Measurements from ENCODE around the gene RIC8A.
"Not testable (repeated sequence)": the region's sequence is repeated elsewhere in the genome, so short reads cannot be mapped to it uniquely, and the experiment has no call there.

RIC8A gene

GRCh38 chr11:220641-221215, 13.2 kb downstream of the RIC8A start:
- not testable (repeated sequence) for DNase-seq (ENCODE audit: low spot score)

DNA sequence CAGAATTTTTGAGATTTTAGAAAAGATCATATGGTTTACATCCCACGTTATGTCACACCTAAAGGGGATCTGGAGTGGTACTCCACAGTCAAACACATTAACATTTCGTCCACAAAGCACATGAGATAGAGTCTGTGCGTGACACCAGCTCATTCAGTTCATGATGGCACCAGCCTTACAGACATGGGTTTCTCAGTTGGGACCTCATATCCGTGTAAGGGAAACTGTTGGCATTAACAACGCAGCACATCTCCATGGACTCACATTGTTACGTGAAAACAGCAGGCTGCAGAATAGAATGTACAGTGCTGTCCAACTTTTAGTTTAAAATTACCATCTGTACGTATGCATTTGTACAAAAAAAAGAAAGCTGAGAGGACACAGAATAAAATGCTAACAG, 14.0 kb downstream of the RIC8A start:
- DNase-seq (ENCODE audit: low spot score), result no peak

GRCh38 chr11:221998-222789, 14.7 kb downstream of the RIC8A start:
- no peak for DNase-seq (ENCODE audit: low spot score)

DNA sequence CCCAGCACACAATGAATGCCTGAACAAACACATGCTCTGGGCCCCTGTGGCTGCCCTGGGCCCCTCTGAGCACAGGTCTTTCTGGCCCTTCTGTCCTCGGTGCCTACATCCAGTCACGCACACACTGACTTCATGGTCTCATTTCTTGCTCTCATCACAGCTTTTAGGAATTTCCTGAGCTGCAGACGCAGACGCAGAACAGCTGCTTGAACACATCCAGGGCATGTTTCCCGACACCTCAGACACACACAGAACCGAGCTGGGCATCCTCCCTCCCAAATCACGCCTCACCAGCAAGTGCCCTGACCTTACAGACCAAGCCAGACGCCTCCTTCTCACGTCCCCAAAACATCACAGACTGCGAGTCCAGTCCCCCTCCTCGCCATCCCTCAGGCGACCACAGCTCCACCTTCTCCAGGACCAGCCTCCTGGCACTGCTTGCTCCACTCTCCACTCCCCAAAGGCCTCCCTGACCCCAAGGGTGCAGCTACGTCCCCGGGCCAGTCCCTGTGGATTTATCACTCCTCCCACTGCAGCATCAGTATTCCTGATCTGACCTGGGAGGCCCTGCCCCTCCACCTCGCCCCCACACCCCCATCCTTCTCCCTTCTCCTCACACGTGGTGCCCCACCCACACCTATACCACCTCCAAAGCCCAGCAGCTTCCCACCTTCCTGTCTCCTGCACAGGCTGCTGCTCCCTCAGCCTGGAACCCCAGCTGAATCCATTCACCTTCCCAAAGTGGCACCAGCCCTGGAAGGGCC, 15.7 kb downstream of the RIC8A start:
- no peak for DNase-seq (ENCODE audit: low spot score)

DNA sequence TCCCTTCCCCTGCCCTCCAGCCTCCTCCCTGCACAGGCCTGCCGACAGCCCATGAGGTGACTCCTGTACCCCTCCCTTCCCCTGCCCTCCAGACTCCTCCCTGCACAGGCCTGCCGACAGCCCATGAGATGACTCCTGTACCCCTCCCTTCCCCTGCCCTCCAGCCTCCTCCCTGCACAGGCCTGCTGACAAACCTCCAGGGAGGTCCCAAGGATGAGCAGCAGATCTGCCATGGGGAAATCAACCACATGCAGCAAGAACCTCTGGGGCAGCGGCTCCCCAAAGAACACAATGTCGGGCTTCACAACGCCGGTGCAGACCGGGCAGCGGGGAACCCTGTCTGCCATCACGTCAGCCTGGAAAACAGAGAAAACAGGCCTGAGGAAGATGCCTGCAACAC, 16.4 kb downstream of the RIC8A start:
- DNase-seq (ENCODE audit: low spot score), result no peak

DNA sequence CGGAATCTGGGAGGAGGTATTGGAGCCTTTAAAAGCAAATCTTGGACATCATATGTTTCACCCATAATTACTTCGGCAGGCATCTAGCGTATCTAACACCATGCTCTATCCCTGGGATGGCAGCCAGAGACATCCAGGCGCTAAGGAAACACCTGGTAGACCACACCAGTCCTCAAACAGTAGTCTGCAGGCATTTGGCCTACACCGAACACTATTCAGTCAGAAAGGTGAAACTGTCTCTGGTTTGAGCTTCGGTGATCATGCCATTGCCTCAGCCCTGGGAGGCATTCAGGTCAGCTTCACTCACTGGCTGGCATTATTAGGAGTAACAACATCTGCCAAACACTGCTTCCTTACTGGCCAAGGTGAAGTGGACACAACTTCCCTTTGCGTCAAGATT, 16.9 kb downstream of the RIC8A start:
- no peak for DNase-seq (ENCODE audit: low spot score)

DNA sequence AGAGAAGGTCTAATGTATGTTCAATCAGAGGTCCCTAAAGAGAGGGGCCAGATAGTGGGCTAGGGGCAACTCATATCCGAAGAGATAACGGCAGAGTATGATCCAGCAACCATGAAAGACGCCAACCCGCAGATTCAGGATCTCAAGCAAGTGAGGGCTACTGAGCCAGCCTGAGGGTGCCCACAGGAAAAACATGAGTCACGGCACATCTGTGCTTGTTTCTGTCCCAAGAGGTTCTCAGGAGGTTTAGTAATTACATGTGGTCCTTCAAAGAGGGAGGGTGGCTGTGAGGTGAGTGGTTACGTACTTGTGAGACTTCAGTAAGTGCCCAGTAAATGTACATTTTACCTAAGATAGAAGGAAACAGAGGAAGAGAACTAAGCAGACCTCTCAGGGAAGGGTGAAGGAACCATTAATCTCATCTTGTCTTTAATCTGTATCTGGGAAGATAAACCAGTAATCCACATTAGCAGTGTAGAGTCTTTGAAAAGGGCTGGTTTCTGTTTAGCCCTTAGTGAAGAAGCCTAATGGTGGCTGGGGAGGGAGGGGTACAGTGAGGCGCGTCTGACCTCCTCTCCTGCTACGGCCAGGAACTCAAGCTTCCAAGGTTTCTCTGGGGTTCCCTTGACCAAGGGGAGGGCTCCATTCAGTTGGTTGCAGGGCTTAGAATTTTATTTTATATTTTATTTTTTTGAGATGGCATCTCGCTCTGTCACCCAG, 18.4 kb downstream of the RIC8A start:
- no peak for DNase-seq (ENCODE audit: low spot score)

GRCh38 chr11:227824-228379, 20.4 kb downstream of the RIC8A start:
- DNase-seq (ENCODE audit: low spot score), result no peak

DNA sequence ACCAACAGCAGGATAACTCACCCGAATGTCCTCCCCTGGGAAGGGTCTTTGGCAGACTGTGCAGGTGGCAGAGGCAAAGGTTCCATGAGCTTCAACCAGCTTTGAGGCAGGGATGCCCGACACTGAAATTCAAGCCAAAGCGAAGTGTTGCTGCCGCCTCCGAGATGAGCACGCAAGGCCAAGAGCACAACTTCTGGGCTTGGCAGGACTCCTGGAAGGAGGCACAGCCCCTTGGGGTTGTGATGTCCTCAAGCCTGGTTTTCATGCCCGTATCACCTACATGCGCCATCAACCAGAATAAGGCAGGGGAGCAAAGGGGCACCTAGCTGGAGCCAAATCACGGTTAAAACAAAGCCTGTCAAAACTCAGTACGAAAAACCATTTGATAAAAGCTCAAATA, 22.9 kb downstream of the RIC8A start:
- DNase-seq (ENCODE audit: low spot score), result no peak

GRCh38 chr11:232783-233565, 25.5 kb downstream of the RIC8A start:
- DNase-seq (ENCODE audit: low spot score), result no peak

DNA sequence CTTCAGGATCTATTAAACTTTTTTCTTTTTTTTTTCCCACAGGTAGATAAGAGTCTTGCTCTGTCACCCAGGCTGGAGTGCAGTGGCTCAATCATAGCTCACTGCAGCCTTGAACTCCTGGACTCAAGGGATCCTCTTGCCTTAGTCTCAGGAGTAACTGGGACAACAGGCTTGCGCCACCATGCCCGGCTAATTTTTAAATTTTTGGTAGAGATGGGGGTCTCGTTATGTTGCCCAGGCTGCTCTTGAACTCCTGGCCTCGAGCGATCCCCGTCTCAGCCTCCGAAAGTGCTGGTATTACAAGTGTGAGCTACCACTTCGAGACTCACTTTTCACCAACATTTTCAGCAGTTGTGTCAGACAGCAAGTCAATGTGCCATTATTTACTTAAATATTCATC, 27.7 kb downstream of the RIC8A start:
- no peak for DNase-seq (ENCODE audit: low spot score)

- DNase-seq (ENCODE audit: low spot score), result no peak
Observed at GRCh38 chr11:235609-235996, 28.1 kb downstream of the RIC8A start.

DNA sequence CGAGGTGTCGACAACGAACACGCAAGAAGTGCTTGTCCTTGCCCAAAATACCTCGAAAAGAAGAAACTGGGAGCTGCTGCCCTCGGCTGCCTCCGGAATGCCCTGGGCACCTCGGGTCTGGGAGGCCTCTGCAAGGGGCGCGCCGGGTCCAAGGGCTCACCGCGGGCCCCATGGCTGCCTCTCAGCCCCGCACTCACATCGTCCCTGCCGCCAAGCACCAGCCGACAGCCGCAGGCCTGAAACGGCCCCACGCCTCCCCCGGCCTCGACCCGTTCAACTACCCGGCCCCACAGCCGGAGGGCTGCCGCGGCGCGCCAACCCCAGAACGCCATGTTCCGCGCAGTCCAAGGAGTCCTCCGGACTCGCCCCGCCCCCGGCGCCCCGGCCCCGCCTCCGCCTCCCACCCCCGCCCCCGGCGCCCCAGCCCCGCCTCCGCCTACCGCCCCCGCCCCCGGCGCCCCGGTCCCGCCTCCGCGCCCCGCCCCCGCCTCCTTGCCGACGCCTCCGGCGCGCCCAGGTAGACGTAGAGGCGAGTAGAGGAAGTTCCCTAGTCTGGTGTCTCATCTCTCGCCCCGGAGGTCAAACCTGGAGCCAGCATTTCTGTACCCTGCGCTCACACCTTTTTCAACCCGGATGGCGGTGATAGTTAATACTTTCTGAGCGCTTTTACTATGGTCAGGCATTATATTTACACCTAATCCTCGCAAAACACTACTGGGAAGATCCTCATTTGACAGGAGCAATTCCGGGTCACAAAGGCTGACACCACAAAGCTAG, 28.7 kb downstream of the RIC8A start, which contains the start of gene SIRT3:
TSS of gene SIRT3 (minus strand) at position 346 of the 777 bp plus-strand sequence. CDS start at position 332, 14 bp downstream.
- DNase-seq (ENCODE audit: low spot score), result peak; percentile 86

DNA sequence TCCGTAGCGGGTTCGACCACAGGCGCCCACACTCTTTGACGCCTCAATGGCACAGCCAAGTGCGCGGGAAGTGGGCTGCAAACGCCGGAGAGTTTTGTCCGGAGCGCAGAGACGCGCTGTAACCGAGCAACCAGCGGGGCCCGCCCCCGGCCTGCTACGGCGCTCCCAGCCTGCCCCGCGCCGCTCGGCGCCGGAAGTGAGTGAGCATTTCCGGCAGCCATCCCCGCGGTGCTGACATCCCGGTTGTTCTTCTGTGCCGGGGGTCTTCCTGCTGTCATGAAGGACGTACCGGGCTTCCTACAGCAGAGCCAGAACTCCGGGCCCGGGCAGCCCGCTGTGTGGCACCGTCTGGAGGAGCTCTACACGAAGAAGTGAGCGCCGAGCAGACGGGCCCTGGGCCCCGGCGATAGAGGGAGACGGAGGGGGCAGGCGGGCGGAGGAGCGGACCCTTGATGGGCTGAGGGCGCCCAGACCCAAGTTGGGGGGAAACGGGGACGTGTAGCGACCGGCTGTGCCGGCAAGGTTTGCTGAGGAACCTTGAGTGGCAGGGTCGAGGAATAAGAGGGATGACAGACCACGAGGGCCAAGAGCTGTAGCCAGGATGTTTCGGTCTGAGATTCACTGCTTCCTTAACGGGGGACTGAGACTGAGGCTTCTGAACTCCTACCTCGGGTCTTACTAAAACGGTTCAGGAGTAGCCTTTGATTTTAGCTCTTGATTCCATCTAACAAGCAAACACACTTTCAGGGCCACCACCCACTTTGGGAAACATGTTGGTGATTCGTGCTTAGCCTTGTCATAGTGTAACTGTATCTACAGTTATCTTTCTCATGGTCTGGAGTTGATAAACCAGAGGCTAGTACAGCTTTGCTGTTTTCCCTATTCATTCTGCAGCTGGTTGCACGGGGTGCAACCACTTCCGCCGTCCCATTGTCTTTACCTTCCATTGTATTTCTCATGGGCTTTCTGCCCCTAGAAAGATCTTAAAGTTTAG, 29.6 kb downstream of the RIC8A start, which contains the start of gene PSMD13:
TSS of gene PSMD13 (plus strand) at position 203 of the 994 bp plus-strand sequence. CDS start at position 277, 74 bp downstream.
- peak; percentile 82 for DNase-seq (ENCODE audit: low spot score)

DNA sequence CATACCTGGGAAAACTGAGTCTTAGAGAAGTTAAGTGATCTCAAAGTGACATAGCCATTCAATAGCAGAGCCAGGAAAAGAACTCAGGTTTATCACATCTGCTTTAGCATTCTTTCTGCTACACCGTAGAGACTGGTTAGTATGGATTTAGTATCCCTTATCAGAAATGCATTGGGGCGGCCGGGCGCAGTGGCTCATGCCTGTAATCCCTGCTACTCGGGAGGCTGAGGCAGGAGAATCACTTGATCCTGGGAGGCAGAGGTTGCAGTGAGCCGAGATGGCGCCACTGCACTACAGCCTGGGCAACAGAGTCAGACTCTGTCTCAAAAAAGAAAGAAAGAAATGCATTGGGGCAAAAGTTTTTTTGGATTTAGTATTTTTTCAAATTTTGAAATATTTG, 30.8 kb downstream of the RIC8A start:
- DNase-seq (ENCODE audit: low spot score), result not testable (repeated sequence)

GRCh38 chr11:240315-240714, 32.8 kb downstream of the RIC8A start:
- DNase-seq (ENCODE audit: low spot score), result no peak

- no peak for DNase-seq (ENCODE audit: low spot score)
Observed at GRCh38 chr11:241634-242033, 34.1 kb downstream of the RIC8A start.

GRCh38 chr11:244376-244775, 36.9 kb downstream of the RIC8A start:
- DNase-seq (ENCODE audit: low spot score), result no peak

GRCh38 chr11:249062-249461, 41.6 kb downstream of the RIC8A start:
- DNase-seq (ENCODE audit: low spot score), result no peak

Data from cerebellar cortex (tissue), 1 donor.